ENCODE measurements around the gene FAM3D. TPM values are rescaled to one million over a fixed set of nuclear protein-coding genes. Genes with fewer than 3 reads are reported as not detected.

FAM3D gene
- total RNA-seq, 1 experiment from 2014 or later, result not detected

DNA sequence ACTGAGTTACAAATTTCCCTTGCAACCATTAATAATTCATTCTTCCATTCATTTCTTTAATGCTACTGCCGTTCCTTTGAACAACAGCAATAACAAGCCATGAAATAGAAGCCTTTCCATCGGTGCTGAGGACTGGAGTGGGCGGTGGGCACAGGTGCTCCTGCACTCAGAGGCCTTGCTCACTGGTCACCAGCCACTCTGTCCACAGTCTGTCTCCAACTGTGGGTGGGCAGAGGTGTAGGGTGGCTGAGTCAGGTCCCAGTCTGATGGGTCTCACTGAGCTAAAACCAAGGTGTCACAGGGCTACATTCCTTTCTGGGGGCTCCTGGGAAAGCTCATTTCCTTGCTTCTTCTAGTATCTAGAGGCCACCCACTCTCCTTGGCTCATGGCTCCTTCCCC, 6.3 kb upstream of the FAM3D start:
- intact Hi-C loops (cut with micrococcal nuclease; ENCODE audit: unreplicated experiment) (no loop called here), in situ Hi-C loops (cut with HindIII; ENCODE audit: low pct_unique_long_range_greater_than_20kb, low sequenced_read_pairs) (no loop called here)
- Histone ChIP-seq H3K27ac (ENCODE audit: low read length) (no peak overlapping the region), H3K36me3 (ENCODE audit: control insufficient read depth, insufficient read depth, low read length) (no peaks in the 10 kb centered on the region), H3K4me1 (ENCODE audit: control insufficient read depth, insufficient read depth, low read length) (no peaks in the 10 kb centered on the region), H3K4me3 (ENCODE audit: low read depth in 2 of 2, low read length in 2 of 2) (no peak overlapping the region), H3K27me3 (ENCODE audit: control insufficient read depth, insufficient read depth, low read length) (no peaks in the 10 kb centered on the region), H3K9me3 (ENCODE audit: control insufficient read depth, insufficient read depth, low read depth, low read length) (no peaks in the 10 kb centered on the region)
- TF ChIP-seq TCF7L2 (IDR thresholded peaks at IDR 0.05; ENCODE audit: low read depth, low read length), result no peak
- TF ChIP-seq, protein P1, sequence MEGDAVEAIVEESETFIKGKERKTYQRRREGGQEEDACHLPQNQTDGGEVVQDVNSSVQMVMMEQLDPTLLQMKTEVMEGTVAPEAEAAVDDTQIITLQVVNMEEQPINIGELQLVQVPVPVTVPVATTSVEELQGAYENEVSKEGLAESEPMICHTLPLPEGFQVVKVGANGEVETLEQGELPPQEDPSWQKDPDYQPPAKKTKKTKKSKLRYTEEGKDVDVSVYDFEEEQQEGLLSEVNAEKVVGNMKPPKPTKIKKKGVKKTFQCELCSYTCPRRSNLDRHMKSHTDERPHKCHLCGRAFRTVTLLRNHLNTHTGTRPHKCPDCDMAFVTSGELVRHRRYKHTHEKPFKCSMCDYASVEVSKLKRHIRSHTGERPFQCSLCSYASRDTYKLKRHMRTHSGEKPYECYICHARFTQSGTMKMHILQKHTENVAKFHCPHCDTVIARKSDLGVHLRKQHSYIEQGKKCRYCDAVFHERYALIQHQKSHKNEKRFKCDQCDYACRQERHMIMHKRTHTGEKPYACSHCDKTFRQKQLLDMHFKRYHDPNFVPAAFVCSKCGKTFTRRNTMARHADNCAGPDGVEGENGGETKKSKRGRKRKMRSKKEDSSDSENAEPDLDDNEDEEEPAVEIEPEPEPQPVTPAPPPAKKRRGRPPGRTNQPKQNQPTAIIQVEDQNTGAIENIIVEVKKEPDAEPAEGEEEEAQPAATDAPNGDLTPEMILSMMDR (IDR thresholded peaks at IDR 0.05), result no peak
- TF ChIP-seq, protein P2, sequence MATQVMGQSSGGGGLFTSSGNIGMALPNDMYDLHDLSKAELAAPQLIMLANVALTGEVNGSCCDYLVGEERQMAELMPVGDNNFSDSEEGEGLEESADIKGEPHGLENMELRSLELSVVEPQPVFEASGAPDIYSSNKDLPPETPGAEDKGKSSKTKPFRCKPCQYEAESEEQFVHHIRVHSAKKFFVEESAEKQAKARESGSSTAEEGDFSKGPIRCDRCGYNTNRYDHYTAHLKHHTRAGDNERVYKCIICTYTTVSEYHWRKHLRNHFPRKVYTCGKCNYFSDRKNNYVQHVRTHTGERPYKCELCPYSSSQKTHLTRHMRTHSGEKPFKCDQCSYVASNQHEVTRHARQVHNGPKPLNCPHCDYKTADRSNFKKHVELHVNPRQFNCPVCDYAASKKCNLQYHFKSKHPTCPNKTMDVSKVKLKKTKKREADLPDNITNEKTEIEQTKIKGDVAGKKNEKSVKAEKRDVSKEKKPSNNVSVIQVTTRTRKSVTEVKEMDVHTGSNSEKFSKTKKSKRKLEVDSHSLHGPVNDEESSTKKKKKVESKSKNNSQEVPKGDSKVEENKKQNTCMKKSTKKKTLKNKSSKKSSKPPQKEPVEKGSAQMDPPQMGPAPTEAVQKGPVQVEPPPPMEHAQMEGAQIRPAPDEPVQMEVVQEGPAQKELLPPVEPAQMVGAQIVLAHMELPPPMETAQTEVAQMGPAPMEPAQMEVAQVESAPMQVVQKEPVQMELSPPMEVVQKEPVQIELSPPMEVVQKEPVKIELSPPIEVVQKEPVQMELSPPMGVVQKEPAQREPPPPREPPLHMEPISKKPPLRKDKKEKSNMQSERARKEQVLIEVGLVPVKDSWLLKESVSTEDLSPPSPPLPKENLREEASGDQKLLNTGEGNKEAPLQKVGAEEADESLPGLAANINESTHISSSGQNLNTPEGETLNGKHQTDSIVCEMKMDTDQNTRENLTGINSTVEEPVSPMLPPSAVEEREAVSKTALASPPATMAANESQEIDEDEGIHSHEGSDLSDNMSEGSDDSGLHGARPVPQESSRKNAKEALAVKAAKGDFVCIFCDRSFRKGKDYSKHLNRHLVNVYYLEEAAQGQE (IDR thresholded peaks at IDR 0.05; ENCODE audit: insufficient read depth in 1 of 2, low read depth in 2 of 2, low read length in 1 of 2), result no peak
- no TSS peak for BruUV-seq (replicated peaks)
- ATAC-seq (no peak), DNase-seq (ENCODE audit: low read depth, low spot score) (no peak)
- POLR2A ChIA-PET, result no interaction called here
- CTCF ChIA-PET, result no interaction called here

DNA sequence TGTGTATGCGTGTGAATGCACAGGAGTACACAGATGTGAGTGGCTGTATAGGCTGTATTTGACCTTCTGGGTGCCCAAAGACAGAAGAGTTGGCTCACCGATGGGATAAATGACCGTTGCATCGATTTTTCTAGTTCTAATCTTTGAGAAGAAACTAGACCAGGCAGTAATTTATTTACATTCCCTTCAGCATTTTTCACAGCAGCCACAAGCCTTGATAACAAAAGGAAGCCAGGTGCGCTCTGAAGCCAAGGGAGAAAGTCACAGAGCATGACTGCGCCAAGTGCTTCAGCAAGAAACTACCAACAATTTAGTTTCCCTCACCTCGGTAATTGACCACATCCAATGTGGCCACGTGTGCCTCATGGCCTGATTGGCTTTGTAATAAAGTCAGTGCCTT, 5.9 kb upstream of the FAM3D start:
- intact Hi-C loops (cut with micrococcal nuclease; ENCODE audit: unreplicated experiment) (no loop called here), in situ Hi-C loops (cut with HindIII; ENCODE audit: low pct_unique_long_range_greater_than_20kb, low sequenced_read_pairs) (no loop called here)
- ChIA-PET CTCF (no interaction called here), POLR2A (no interaction called here)
- TF ChIP-seq TCF7L2 (IDR thresholded peaks at IDR 0.05; ENCODE audit: low read depth, low read length) (no peak), SIN3A (IDR thresholded peaks at IDR 0.05; ENCODE audit: borderline replicate concordance, insufficient read depth, low read depth, low read length) (no peak), POLR2AphosphoS5 (IDR thresholded peaks at IDR 0.05; ENCODE audit: low read depth, low read length) (no peak)
- TF ChIP-seq, protein P1 (IDR thresholded peaks at IDR 0.05), result no peak
- TF ChIP-seq, protein P2 (IDR thresholded peaks at IDR 0.05; ENCODE audit: insufficient read depth in 1 of 2, low read depth in 2 of 2, low read length in 1 of 2), result no peak
- Histone ChIP-seq H3K4me1 (ENCODE audit: control insufficient read depth, insufficient read depth, low read length) (no peaks in the 10 kb centered on the region), H3K27me3 (ENCODE audit: control insufficient read depth, insufficient read depth, low read length) (no peaks in the 10 kb centered on the region), H3K9me3 (ENCODE audit: control insufficient read depth, insufficient read depth, low read depth, low read length) (no peaks in the 10 kb centered on the region), H3K4me3 (ENCODE audit: low read depth in 2 of 2, low read length in 2 of 2) (no peak overlapping the region), H3K36me3 (ENCODE audit: control insufficient read depth, insufficient read depth, low read length) (no peaks in the 10 kb centered on the region), H3K27ac (ENCODE audit: low read length) (no peak overlapping the region)
- no TSS peak for BruUV-seq (replicated peaks)
- ATAC-seq (no peak), DNase-seq (ENCODE audit: low read depth, low spot score) (no peak)

Measured in Panc1 (cell line).